GM21529 (cell line): Measurements from ENCODE around the gene PODXL2.

Experiments
- ATAC-seq: cut with Tn5 transposase; IDR thresholded peaks from one replicate; pipeline ENCODE4 v1.9.1; 2021; ENCODE audit not compliant: unreplicated experiment

PODXL2 gene

GRCh38 chr3:127687228-127687737 is 58.3 kb downstream of the PODXL2 start:
- ATAC-seq: no peak

DNA sequence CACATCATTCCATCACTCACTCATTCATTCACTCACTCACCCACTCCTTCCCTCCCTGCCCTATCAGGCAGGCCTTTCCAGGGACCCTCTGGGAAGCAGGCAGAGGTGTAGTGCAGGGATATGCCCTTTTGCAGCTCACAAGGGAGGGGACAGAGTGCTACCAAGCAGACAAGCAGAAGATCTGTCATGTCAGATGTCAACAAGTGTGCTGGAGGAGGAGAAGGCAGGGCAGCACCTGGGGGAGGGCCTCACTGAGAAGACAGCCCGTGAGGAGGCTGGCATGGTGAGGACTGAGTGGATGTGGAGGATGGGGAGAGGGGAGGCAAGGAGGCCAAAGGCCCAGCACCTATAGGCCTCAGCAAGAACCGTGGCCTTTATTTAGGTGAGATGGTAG is 59.0 kb downstream of the PODXL2 start:
- no peak for ATAC-seq

GRCh38 chr3:127688416-127689265 is 59.7 kb downstream of the PODXL2 start:
- ATAC-seq: no peak

DNA sequence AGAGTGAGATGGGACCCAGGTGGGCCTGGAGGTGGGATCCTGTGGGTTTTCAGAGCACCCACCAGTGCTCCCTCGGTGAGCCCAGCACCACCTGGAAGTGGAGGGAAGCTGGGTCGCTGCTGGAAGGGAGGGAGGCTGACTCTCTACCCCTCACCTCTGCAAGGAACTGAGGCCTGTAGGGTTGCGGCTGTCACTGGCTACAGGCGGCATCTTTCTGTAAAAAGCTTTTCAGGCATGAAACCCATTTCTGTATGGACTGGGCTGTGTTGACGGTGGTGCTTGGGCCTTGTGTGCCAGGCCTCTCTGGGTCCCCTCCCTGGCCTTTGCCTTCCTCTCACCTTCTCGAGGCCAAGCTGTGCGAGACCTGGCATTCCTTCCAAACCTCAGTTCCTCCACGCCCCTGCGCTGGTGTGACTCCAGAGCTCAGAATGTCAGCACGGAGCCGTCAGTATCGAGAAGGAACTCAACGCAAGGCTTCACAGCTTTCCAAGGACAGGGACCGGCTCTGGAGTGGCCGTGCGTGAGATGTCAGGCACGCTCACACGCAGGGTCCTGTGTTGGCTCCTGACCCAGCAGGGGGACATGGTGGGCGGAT is 60.4 kb downstream of the PODXL2 start:
- ATAC-seq: no peak

GRCh38 chr3:127690106-127690505 is 61.1 kb downstream of the PODXL2 start:
- no peak for ATAC-seq

GRCh38 chr3:127690823-127691452 is 62.0 kb downstream of the PODXL2 start:
- ATAC-seq: no peak

DNA sequence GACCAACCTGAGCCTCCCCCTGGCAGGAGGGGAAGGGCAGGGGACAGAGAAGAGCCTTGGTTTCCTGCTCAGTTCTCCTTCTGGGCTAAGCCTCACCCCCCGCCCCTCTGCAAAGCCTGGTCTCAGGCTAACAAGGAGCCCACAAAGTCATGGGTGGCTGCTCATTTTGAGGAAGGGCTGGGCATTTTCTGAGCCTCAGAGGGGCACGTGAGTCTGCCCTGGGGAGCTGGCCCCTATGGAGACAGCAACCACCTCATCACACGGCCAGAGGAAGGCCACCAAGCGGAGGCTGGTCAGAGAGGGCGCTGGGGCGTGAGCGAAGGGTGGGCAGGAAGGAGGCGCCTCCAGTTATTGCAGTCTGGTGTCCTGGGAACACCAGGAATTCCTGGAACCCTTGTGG is 62.5 kb downstream of the PODXL2 start:
- ATAC-seq: no peak

- ATAC-seq: no peak
These were observed 63.0 kb downstream of the PODXL2 start for GRCh38 chr3:127691974-127692373.

DNA sequence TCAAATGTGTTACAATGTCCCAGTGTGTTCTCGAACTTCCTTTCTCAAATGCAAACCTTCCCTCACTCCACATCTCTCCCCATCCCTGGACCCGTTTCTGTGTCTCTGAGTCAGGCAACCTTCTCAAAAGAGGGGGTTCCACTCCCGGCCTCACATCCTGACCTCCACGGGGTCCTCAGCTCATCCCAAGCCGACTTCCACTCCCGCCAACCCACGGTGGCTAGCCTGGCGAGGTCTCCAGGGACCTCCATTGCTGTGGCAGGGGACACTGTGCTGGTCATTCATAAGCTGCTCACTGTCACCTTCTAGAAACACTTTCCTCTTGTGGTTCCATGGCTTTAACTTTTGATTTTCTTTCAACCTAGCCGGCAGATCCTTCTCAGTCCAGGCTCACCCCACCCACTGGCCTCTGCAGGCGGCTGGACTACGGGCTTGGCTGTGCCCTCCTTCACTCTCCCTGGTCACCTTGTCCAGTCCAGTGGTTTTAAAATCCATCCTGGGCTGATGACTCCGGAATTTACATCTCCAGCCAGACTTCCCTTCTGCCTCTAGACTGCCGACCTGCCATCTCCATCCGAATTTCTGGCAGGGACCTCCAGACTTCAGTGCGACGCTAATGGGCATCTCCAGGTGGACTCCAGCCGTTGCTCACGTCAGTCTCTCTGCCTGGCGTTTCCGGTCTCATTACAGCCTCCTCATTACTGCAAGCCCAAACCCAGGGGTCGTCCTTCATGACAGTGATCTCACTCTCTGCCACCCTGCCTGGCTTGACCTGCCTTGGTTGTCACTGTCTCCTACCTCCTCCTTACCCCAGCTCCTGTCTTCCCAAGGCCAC is 63.7 kb downstream of the PODXL2 start:
- ATAC-seq: no peak

GRCh38 chr3:127693336-127693843 is 64.4 kb downstream of the PODXL2 start:
- no peak for ATAC-seq

DNA sequence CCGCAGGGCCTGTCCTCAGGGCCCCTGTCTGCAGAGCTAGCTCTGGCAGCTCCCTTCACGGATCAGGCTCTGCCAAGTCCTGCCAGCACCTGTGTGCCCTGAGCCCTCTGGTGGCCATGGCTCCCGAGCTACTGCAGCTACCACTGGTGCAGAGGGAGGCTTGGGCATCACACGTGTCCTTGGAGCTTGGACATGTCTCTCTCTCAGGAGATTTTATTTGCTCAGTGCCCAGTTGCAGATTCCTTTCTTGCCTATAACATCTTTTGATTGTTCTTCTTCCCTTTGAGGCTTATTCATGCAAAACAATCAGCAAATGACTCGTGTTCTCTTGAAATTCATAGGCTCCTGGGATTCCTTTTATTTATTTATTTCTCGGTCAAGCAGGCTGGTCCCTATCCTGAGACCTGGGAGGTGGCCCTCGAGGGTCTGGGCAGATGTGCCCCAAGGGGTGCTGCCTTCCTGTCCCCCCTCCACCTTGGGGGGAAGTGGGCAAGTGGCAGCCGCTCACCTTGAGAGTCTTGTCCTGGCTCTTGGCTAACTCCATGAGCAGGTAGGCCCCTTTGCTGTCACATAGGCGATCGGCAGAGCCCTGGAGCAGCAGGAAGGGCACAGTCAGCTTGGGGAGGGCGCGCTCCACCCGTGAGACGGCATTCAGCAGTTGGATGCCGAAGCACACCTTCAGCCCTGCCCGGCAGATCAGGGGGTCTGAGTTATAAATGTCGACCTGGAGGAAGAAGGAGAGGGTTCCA is 65.7 kb downstream of the PODXL2 start:
- ATAC-seq: no peak

DNA sequence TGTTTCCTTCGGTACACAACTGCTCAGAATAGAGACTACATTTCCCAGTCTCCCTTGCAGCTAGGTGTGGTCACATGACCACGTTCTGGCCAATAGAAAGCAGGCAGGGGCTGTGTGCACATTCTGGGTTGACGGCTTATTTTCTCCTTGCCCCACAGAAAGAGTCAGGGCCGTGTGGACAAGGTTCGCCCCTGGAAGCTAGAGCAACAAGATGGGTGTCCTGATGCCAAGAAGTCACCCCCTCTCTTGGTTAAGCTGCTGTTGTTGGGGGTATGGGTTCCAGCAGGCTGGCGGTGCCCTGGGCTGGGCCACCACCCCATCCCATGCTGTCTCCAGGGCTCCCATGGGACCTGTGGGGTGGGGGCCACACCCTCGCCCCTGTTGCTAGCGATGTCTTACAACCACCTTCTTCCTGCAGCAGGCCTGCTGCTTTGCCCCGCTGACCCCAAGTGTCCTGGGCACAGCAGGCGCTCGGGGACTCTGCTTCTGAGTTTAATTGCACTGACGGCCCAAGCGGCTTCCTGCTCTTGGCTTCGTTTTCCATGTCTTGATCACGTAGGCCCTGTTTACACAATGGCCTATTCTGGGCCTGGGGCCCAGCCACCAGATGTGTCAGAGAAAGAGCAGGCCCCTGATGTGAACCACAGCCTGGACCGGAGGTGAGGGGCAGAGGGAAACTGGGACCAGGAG is 68.7 kb downstream of the PODXL2 start:
- peak; percentile 78 for ATAC-seq

DNA sequence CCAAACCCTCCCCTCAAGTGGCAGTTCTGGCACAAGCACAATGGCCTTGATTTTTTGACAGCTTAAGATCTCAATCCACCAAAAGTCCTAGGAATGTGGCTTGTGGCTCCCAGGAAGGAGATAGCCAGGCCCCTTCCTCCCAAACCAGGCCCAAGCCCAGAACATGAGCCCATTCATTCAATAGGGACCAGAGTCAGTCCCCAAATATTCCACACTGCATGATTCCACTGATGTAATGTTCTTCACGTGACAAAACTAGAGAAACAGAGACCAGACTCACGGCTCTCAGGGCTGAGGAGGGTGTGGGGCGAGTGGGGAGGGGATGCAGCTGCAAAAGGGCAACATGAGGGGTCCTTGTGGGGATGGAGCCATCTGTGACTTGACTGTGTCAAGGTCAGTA is 69.3 kb downstream of the PODXL2 start:
- ATAC-seq: no peak

GRCh38 chr3:127698691-127699415 is 69.9 kb downstream of the PODXL2 start:
- ATAC-seq: no peak

GRCh38 chr3:127699416-127700300 is 70.7 kb downstream of the PODXL2 start:
- no peak for ATAC-seq

- no peak for ATAC-seq
These were observed 71.4 kb downstream of the PODXL2 start for GRCh38 chr3:127700406-127700805.

GRCh38 chr3:127701280-127701911 is 72.4 kb downstream of the PODXL2 start:
- ATAC-seq: no peak
